HG02970 (cell line): ENCODE data around the gene BASP1.

Source experiments
- ATAC-seq: cut with Tn5 transposase; IDR thresholded peaks from one replicate; pipeline ENCODE4 v1.9.1; 2021; ENCODE audit warnings: mild to moderate bottlenecking, moderate library complexity, moderate number of reproducible peaks; ENCODE audit not compliant: unreplicated experiment, low FRiP score

Gene BASP1

DNA sequence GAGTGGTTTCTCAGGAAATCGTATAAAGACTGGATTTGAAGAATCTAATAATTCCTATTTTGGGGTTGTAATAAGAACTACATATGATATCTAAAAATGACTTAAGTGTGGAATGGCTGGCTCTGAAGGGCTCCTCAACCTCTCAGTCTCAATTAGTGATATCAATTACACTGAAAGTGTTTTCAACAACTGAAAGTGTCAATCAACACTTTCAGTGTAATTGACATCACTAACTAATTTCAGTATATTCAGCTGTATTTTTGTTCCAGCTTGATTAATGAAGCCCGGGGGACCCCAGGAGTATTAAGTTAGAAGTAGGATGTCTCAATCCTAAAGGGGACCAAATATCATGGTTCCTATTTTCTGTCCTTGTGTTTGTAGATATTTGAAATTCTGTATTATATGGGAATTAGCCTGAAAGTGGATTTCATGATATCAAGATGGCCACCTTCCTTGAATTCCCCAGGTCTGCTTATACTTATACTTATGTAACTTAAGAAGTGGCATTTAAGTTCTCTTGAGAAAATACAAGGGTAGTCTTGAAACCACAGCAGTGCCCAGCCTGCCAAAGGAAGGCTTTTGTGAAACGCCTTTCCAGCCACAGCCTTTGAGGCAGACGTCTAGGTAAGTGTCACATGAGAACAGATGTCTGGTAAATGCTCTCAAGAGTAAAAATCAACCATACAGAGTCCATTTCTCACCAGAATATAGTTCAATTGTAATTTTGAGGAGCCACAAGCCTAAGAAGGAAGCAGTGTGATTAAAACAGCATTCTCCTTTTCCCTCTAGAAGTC is 4.6 kb downstream of the BASP1 start:
- ATAC-seq = no peak

- no peak for ATAC-seq
Measured at GRCh38 chr5:17222664-17223063, 5.2 kb downstream of the BASP1 start.

GRCh38 chr5:17223367-17224185 is 6.1 kb downstream of the BASP1 start:
- ATAC-seq = no peak

DNA sequence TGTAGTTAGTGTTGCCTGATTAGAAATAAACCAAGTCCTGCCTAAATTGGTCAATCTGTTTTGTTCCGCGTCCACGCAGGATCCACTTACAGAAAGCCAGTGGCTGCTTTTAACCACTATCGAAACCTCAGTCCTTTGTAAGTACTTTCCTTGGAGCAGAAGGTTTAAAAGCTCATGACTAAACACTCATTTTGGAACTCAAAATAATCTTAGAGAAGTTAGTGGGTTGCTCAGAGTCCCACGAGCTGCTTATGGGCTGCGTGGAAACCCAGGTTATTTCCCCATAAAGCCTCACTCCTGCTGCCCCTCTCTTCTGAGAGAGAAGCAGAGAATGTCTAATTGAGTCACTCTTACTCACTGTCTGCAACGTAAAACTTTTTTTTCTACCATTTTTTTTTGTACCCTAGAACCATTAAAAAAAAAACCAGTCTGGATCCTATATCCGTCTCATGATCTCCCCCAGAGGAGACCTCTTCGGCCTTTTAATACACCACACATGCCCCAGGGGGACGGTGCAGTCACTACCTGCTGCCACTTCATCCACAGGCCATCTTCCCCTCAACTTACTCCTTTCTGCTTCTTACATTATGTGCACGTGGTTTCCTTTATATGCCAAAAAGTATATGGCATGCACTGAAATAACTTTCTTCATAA is 7.6 kb downstream of the BASP1 start:
- peak; percentile 63 for ATAC-seq

DNA sequence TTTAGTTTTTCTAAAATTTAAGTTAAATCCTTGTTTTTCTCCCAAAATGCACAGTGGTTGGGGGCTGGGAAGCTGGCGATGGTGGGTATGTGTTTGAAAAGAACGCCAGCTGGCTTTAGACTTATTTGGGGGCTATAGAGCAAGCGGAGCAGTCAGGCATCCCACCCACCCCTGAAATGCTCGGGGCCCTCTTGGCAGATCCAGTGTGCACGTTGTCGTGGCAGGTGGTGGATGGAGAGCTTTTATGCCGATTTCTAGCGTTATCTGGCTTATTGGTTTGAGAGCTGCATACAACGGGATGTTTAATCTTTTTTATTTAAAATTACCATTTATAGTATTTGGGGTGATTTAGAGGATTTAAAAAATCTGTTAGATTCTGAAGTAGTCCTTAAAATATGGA is 8.1 kb downstream of the BASP1 start:
- no peak for ATAC-seq

DNA sequence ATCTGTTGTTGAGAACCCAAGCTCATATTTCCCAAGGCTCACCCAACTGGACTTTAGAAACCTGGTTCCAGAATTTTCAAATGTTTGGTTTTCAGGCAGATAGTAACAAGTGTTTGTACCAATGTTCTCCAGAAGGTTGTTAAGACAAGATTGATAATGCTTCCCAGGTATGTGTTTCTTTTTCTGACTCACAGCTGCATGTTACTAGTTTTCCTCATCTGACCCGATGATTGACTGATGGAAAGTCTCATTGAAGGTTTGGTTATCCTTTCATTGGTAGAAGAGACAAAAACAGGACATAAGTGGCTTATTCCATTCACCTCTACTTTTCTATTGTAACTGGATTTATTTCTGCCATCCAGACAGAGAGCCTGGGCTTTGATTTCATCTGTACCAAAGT is 10.4 kb downstream of the BASP1 start:
- ATAC-seq = no peak

- peak; percentile 64 for ATAC-seq
Measured at GRCh38 chr5:17228821-17229291, 11.4 kb downstream of the BASP1 start.

GRCh38 chr5:17229313-17229712 is 11.9 kb downstream of the BASP1 start:
- peak; percentile 15 for ATAC-seq

DNA sequence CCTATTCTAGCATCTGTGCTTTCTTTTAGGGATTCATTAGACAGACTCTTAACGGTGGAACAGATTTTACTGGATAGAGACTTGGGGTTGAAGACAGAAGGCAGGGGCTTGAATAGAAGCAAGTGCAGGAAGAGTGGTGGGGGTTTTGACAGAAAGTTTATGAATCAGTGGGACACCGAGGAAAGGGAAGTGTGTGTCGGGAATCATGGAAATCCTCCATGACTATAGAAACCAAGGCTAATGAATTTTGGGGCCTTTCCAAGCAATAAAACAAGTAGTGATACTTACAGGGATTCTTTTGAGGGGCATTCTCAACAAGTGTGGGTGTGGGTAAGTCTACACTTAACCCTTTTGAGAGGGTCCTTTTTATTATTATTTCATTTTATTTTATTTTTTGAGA is 12.8 kb downstream of the BASP1 start:
- no peak for ATAC-seq

- no peak for ATAC-seq
Measured at GRCh38 chr5:17230808-17231525, 13.5 kb downstream of the BASP1 start.

DNA sequence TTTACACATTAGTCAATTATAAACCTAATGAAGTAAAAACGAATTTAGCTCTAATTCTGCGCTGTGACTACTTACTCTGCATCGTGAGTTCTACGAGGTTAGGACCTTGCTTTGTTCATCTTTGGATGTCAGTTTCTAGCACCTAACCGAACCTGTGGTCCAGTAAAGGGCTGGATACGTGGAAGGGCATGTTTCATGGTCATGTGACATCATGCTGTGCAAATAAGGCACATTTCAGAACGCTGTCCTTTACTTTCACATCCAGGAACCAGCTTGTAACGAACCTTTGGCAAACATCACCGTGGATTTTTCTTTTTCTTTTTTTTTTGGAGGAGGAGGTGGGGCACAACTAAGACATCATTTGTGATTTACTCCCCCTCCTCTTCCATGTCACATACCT is 15.0 kb downstream of the BASP1 start:
- ATAC-seq = no peak

GRCh38 chr5:17233488-17233887 is 16.1 kb downstream of the BASP1 start:
- no peak for ATAC-seq

DNA sequence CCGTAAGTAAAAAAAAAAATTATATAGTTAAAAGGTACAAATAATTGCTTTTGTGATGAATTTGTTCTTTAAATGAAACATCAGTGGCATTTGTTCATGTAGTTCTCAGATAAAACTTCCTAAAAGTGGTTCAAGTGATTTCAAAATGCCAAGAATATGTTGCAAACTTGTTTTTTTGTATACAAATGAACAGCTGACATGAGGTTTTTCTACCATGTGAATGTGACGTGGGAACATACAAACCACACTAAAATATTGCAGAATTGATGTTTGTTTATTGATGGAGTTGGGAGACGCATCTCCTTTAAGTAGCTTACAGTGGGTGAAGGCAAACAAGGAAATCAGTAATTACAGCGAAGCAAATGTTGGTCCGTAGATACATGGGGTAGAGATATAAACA is 16.9 kb downstream of the BASP1 start:
- no peak for ATAC-seq

- no peak for ATAC-seq
Measured at GRCh38 chr5:17235731-17236330, 18.4 kb downstream of the BASP1 start.

GRCh38 chr5:17238521-17239041 is 21.1 kb downstream of the BASP1 start:
- no peak for ATAC-seq

- no peak for ATAC-seq
Measured at GRCh38 chr5:17239953-17240352, 22.5 kb downstream of the BASP1 start.

DNA sequence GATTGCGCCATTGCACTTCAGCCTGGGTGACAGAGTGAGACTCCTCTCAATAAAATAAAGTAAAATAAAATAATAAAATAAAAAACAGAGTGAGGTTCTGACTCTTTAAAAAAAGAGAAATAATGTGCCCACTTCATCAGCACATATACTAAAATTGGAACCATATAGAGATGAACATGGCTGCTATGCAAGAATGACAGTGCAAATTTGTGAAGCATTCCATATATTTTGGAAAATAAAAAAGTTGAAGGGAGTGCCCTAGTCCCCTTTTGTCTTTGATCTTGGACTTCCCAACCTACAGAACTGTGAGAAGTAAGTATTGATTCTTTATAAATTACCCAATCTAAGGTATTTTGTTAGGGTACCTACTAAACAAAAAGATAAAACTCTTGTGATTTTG is 23.1 kb downstream of the BASP1 start:
- no peak for ATAC-seq

DNA sequence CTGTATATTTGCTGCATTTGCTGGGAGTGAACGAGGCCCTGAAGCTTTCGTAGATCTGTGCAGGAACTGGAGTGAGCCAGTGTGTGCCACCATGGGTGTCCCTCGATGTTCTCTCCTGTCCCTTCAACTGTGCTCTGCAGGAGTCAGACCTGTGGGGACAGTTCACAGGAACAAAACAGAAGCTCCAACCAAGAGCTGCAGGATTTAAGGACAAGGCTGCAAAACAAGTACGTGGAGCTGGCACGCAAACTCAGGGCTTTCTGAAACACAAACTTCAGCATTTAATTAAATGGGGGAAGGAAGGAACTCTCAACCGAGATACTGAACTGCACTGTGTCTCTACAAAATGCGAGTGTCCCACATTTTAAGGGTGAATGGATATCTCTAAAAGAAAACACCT is 24.2 kb downstream of the BASP1 start:
- ATAC-seq = no peak

GRCh38 chr5:17243287-17244063 is 26.0 kb downstream of the BASP1 start:
- ATAC-seq = no peak
